Measurements from ENCODE around the gene INO80C. TPM values are rescaled to one million over a fixed set of nuclear protein-coding genes. Genes with fewer than 3 reads are reported as not detected.

The INO80C gene
- total RNA-seq, 1 donor from 2014 or later = 24.6 TPM

- Histone ChIP-seq H3K27ac (ENCODE audit: low read depth, low read length) (no peak overlapping the region), H3K4me3 (ENCODE audit: insufficient read depth, low read depth, low read length) (no peak overlapping the region), H3K9me3 (ENCODE audit: insufficient read depth, low read depth, low read length) (no peaks in the 10 kb centered on the region), H3K9ac (ENCODE audit: low read length) (no peak overlapping the region), H3K79me2 (ENCODE audit: insufficient read depth, low read length) (no peaks in the 10 kb centered on the region), H2AFZ (ENCODE audit: low read depth, low read length) (no peak overlapping the region), H3K36me3 (ENCODE audit: insufficient read depth, low read length) (no peaks in the 10 kb centered on the region), H4K20me1 (ENCODE audit: insufficient read depth, low read length) (no peaks in the 10 kb centered on the region), H3K27me3 (ENCODE audit: insufficient read depth, low read length) (no peaks in the 10 kb centered on the region), H3K4me2 (ENCODE audit: low read length) (no peak overlapping the region), H3K4me1 (ENCODE audit: insufficient read depth, low read length) (peaks cover 14% of the 10 kb centered on the region)
- DNase-seq (ENCODE audit: low read depth) = no peak
- TF ChIP-seq EZH2 (IDR thresholded peaks at IDR 0.05; ENCODE audit: insufficient read depth, low read length) (no peak), CTCF (IDR thresholded peaks at IDR 0.05; ENCODE audit: insufficient read depth, low read depth, low read length) (no peak)
- no peaks in the 10 kb centered on the region for H3K9me3 Mint-ChIP-seq (ENCODE audit: unreplicated experiment)
- H3K27me3 Mint-ChIP-seq (ENCODE audit: low read depth, unreplicated experiment) = no peaks in the 10 kb centered on the region
- H3K4me3 Mint-ChIP-seq (ENCODE audit: unreplicated experiment) = no peak overlapping the region
- peaks cover 23% of the 10 kb centered on the region for H3K4me1 Mint-ChIP-seq (ENCODE audit: low read depth, unreplicated experiment)
- no peaks in the 10 kb centered on the region for H3K36me3 Mint-ChIP-seq (ENCODE audit: low read depth, unreplicated experiment)
- no peak for FAIRE-seq
- H3K27ac Mint-ChIP-seq (ENCODE audit: unreplicated experiment) = no peak overlapping the region
These were observed 21.6 kb upstream of the INO80C start for GRCh38 chr18:35519148-35519899.

GRCh38 chr18:35517715-35518114 is 20.0 kb upstream of the INO80C start:
- Mint-ChIP-seq H3K4me1 (ENCODE audit: low read depth, unreplicated experiment) (peaks cover 35% of the 10 kb centered on the region), H3K36me3 (ENCODE audit: low read depth, unreplicated experiment) (no peaks in the 10 kb centered on the region), H3K4me3 (ENCODE audit: unreplicated experiment) (no peak overlapping the region), H3K9me3 (ENCODE audit: unreplicated experiment) (no peaks in the 10 kb centered on the region), H3K27ac (ENCODE audit: unreplicated experiment) (no peak overlapping the region), H3K27me3 (ENCODE audit: low read depth, unreplicated experiment) (no peaks in the 10 kb centered on the region)
- Histone ChIP-seq H3K27me3 (ENCODE audit: insufficient read depth, low read length) (no peaks in the 10 kb centered on the region), H3K4me2 (ENCODE audit: low read length) (no peak overlapping the region), H3K9ac (ENCODE audit: low read length) (no peak overlapping the region), H4K20me1 (ENCODE audit: insufficient read depth, low read length) (no peaks in the 10 kb centered on the region), H3K4me3 (ENCODE audit: insufficient read depth, low read depth, low read length) (no peak overlapping the region), H2AFZ (ENCODE audit: low read depth, low read length) (no peak overlapping the region), H3K9me3 (ENCODE audit: insufficient read depth, low read depth, low read length) (no peaks in the 10 kb centered on the region), H3K79me2 (ENCODE audit: insufficient read depth, low read length) (no peaks in the 10 kb centered on the region), H3K4me1 (ENCODE audit: insufficient read depth, low read length) (peaks cover 29% of the 10 kb centered on the region), H3K27ac (ENCODE audit: low read depth, low read length) (no peak overlapping the region), H3K36me3 (ENCODE audit: insufficient read depth, low read length) (no peaks in the 10 kb centered on the region)
- FAIRE-seq (no peak), DNase-seq (ENCODE audit: low read depth) (no peak)
- no peak for TF ChIP-seq EZH2 (IDR thresholded peaks at IDR 0.05; ENCODE audit: insufficient read depth, low read length)

GRCh38 chr18:35516789-35517188 is 19.0 kb upstream of the INO80C start:
- H3K4me1 Mint-ChIP-seq (ENCODE audit: low read depth, unreplicated experiment) = peaks cover 35% of the 10 kb centered on the region
- TF ChIP-seq CTCF (IDR thresholded peaks at IDR 0.05; ENCODE audit: insufficient read depth, low read depth, low read length) (no peak), EZH2 (IDR thresholded peaks at IDR 0.05; ENCODE audit: insufficient read depth, low read length) (no peak)

More at GRCh38 chr18:35516789-35517188, 19.0 kb upstream of the INO80C start:
- Histone ChIP-seq H3K36me3 (ENCODE audit: insufficient read depth, low read length) (no peaks in the 10 kb centered on the region), H3K79me2 (ENCODE audit: insufficient read depth, low read length) (no peaks in the 10 kb centered on the region), H3K4me2 (ENCODE audit: low read length) (no peak overlapping the region), H3K9ac (ENCODE audit: low read length) (no peak overlapping the region), H3K27ac (ENCODE audit: low read depth, low read length) (no peak overlapping the region), H3K27me3 (ENCODE audit: insufficient read depth, low read length) (no peaks in the 10 kb centered on the region), H2AFZ (ENCODE audit: low read depth, low read length) (no peak overlapping the region), H3K4me1 (ENCODE audit: insufficient read depth, low read length) (peaks cover 32% of the 10 kb centered on the region), H4K20me1 (ENCODE audit: insufficient read depth, low read length) (no peaks in the 10 kb centered on the region), H3K9me3 (ENCODE audit: insufficient read depth, low read depth, low read length) (no peaks in the 10 kb centered on the region), H3K4me3 (ENCODE audit: insufficient read depth, low read depth, low read length) (no peak overlapping the region)
- DNase-seq (ENCODE audit: low read depth) (no peak), FAIRE-seq (no peak)
- Mint-ChIP-seq H3K27ac (ENCODE audit: unreplicated experiment) (no peak overlapping the region), H3K4me3 (ENCODE audit: unreplicated experiment) (no peak overlapping the region), H3K36me3 (ENCODE audit: low read depth, unreplicated experiment) (no peaks in the 10 kb centered on the region), H3K9me3 (ENCODE audit: unreplicated experiment) (no peaks in the 10 kb centered on the region), H3K27me3 (ENCODE audit: low read depth, unreplicated experiment) (no peaks in the 10 kb centered on the region)

Measured in astrocyte (in vitro differentiated cells and primary cell).